Brain microvascular endothelial cell (primary cell): ENCODE results near the gene SH3RF3.

ENCODE experiments used
- DNase-seq: peaks from one replicate; pipeline ENCODE4 v3.0.0-alpha.2; 2020
- H3K27ac ChIP-seq: fragments of 250-450 bp; sonication (Bioruptor Pico); 2 replicates; pipeline ENCODE4 v1.5.1; 2020; ENCODE audit warnings: mild to moderate bottlenecking, moderate library complexity
- H3K27me3 ChIP-seq: fragments of 250-450 bp; sonication (Bioruptor Pico); replicated peaks from 2 replicates; pipeline ENCODE4 v1.5.1; 2020; ENCODE audit warnings: mild to moderate bottlenecking
- H3K36me3 ChIP-seq: fragments of 250-450 bp; sonication (Bioruptor Pico); replicated peaks from 2 replicates; pipeline ENCODE4 v1.5.1; 2020; ENCODE audit warnings: mild to moderate bottlenecking
- H3K4me3 ChIP-seq: 2 replicates; pipeline ENCODE4 v1.5.1; 2011; ENCODE audit warnings: low read depth, mild to moderate bottlenecking, control low read depth, low read length, moderate library complexity
- CTCF ChIP-seq: IDR thresholded peaks from 2 replicates; pipeline ENCODE4 v1.5.1; 2011; ENCODE audit warnings: low read depth, mild to moderate bottlenecking, moderate library complexity, low read length, control low read depth, inconsistent platforms; ENCODE audit errors: missing control alignments
- in situ Hi-C: cut with HindIII; loops from 2 replicates; pipeline ENCODE4 v1.10.0; 2017; ENCODE audit warnings: low sequenced_read_pairs, low pct_ligation_motif_present

SH3RF3 gene

GRCh38 chr2:109136542-109136941 lies 7.5 kb downstream of the SH3RF3 start:
- no peak overlapping the region for H3K4me3 ChIP-seq
- no peak overlapping the region for H3K27ac ChIP-seq
- no peaks in the 10 kb centered on the region for H3K36me3 ChIP-seq
- TF ChIP-seq CTCF, result no peak
- no peak for DNase-seq
- in situ Hi-C loops, result loop anchor here (25.0 kb wide), 2 partner anchors 176 to 351 kb away; no protein-coding TSS in a partner anchor
- no peaks in the 10 kb centered on the region for H3K27me3 ChIP-seq

DNA sequence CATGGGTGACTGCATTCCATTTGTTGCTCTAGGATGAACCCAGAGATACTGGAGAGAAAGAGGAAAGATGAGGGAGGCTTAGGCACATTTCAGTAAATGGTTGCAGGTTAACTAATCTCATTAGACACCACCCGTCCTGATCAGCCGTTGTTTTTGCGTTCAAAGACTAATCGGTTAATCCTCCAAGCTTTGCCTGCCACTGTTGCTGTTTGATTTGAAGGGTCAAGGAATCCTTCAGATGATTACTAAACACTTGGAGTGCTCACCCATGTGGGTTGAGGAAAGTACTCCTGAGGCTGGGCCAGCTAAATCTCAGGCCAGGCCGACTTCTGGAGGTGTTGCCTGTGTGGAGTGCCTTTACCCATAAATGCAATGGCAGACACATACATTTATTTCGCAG lies 8.6 kb downstream of the SH3RF3 start:
- in situ Hi-C loops, result loop anchor here (25.0 kb wide), 2 partner anchors 175 to 350 kb away; no protein-coding TSS in a partner anchor
- DNase-seq, result no peak
- Histone ChIP-seq H3K36me3 (no peaks in the 10 kb centered on the region), H3K4me3 (no peak overlapping the region), H3K27ac (no peak overlapping the region), H3K27me3 (no peaks in the 10 kb centered on the region)
- TF ChIP-seq CTCF, result no peak

DNA sequence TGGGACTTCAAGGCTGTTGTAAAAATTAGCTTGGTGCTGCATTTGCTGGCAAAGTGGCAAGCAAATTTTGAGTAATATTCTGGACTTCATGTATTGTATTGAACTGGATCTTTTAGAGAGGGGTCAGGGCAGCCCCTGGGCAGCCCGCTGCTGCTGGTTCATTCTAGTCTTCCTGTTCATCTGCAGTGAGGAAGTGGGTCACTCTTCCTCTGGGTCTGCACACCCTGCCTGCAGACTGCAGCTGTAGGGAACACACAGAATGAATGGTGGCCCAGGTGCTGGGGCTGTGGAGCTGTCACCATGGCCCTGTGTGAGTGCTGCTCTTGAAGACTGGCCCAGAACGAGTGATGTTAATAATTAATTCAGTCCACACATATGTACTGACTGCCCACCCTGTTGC lies 9.4 kb downstream of the SH3RF3 start:
- H3K4me3 ChIP-seq, result no peak overlapping the region
- H3K27me3 ChIP-seq, result no peaks in the 10 kb centered on the region
- DNase-seq, result no peak
- no peak overlapping the region for H3K27ac ChIP-seq
- in situ Hi-C loops, result loop anchor here (25.0 kb wide), 2 partner anchors 174 to 349 kb away; no protein-coding TSS in a partner anchor
- no peak for TF ChIP-seq CTCF
- no peaks in the 10 kb centered on the region for H3K36me3 ChIP-seq

DNA sequence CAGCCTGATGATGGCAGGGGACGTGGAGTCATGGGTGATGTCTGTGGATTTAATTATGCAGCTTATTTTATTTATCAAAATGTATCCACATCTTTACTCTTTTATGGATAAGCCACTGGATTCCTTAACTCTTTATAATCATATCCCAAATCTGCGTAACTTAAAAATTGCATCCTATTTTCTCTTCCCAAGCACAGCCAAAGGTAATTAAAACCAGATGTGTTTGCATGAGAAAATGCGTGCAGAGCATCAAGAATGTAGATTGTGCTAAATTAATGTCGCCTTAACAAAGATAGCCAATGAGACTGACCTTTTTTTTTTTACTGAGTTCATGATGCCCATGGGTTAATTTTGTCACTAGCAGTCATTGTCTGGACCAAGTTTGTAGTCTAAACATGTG lies 10.0 kb downstream of the SH3RF3 start:
- in situ Hi-C loops, result loop anchor here (25.0 kb wide), 2 partner anchors 173 to 348 kb away; no protein-coding TSS in a partner anchor
- no peak for TF ChIP-seq CTCF
- H3K4me3 ChIP-seq, result no peak overlapping the region
- no peaks in the 10 kb centered on the region for H3K36me3 ChIP-seq
- no peak for DNase-seq
- no peaks in the 10 kb centered on the region for H3K27me3 ChIP-seq
- no peak overlapping the region for H3K27ac ChIP-seq

- H3K4me3 ChIP-seq, result no peak overlapping the region
- H3K36me3 ChIP-seq, result no peaks in the 10 kb centered on the region
- in situ Hi-C loops, result loop anchor here (25.0 kb wide), 2 partner anchors 172 to 347 kb away; no protein-coding TSS in a partner anchor
- DNase-seq, result no peak
- H3K27ac ChIP-seq, result no peak overlapping the region
- no peaks in the 10 kb centered on the region for H3K27me3 ChIP-seq
- TF ChIP-seq CTCF, result no peak
Measured at GRCh38 chr2:109139865-109140396, 10.9 kb downstream of the SH3RF3 start.
